ENCODE results near the gene BLM. TPM values are rescaled to one million over a fixed set of nuclear protein-coding genes. Genes with fewer than 3 reads are reported as not detected.

The BLM gene
- total and polyA plus RNA-seq, 10 of the 15 experiments (the other 5 are each of a cell fraction or from before 2014, with no cell fraction given), result 23.0 to 68.4 (median 43.9) TPM

DNA sequence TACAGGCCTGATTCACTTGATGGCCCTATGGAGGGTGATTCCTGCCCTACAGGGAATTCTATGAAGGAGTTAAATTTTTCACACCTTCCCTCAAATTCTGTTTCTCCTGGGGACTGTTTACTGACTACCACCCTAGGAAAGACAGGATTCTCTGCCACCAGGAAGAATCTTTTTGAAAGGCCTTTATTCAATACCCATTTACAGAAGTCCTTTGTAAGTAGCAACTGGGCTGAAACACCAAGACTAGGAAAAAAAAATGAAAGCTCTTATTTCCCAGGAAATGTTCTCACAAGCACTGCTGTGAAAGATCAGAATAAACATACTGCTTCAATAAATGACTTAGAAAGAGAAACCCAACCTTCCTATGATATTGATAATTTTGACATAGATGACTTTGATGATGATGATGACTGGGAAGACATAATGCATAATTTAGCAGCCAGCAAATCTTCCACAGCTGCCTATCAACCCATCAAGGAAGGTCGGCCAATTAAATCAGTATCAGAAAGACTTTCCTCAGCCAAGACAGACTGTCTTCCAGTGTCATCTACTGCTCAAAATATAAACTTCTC lies 43.6 kb downstream of the BLM start:
- Histone ChIP-seq H3K27me3 (replicated peaks in 1 of 2; ENCODE audit: control insufficient read depth in 2 of 2, insufficient read depth in 2 of 2, low read length in 1 of 2) (no peaks in the 10 kb centered on the region), H3K36me3 (ENCODE audit: control insufficient read depth in 2 of 2, insufficient read depth in 2 of 2, low read length in 1 of 2) (peaks cover 5 to 31% of the 10 kb centered on the region in 2 experiments), H3K9ac (ENCODE audit: control insufficient read depth, insufficient read depth, low read length) (no peak overlapping the region), H4K20me1 (ENCODE audit: control insufficient read depth, insufficient read depth) (no peaks in the 10 kb centered on the region), H3K4me2 (ENCODE audit: control insufficient read depth, insufficient read depth) (no peak overlapping the region), H2AFZ (ENCODE audit: control insufficient read depth, low read depth, low read length) (no peak overlapping the region), H3K79me2 (ENCODE audit: control insufficient read depth, insufficient read depth, low read length) (no peaks in the 10 kb centered on the region), H3K9me3 (replicated peaks; ENCODE audit: control insufficient read depth, insufficient read depth, low read length) (no peaks in the 10 kb centered on the region), H3K4me1 (ENCODE audit: control insufficient read depth, insufficient read depth, low read length) (no peaks in the 10 kb centered on the region), H3K27ac (ENCODE audit: control insufficient read depth, insufficient read depth) (no peak overlapping the region), H3K4me3 (no peak overlapping the region)
- POLR2A ChIA-PET, result interaction anchor here (0.5 kb wide), 1 partner anchor 286 kb away, joined by 9 read pairs; no protein-coding TSS in a partner anchor
- intact Hi-C loops (cut with micrococcal nuclease; ENCODE audit: unreplicated experiment), result loop anchor here (5.0 kb wide), 1 partner anchor 443 kb away; no protein-coding TSS in a partner anchor
- RAD21 ChIA-PET (ENCODE audit: unreplicated experiment), result no interaction called here
- in situ Hi-C loops (cut with MboI), result no loop called here
- FAIRE-seq (no peak), DNase-seq (ENCODE audit: low read depth, low spot score) (no peak), ATAC-seq (no peak)
- SMC1A ChIA-PET (ENCODE audit: uncharacterized antibody, unreplicated experiment), result interaction anchor here (1.5 kb wide), 1 partner anchor 126 kb away, joined by 5 read pairs; no protein-coding TSS in a partner anchor
- CTCF ChIA-PET, result no interaction called here
- TSS peak; percentile 37 for BruUV-seq (replicated peaks)
- 95% methylated on average over 1 of the region's 1 CpG for WGBS (ENCODE audit: insufficient coverage, insufficient replicate concordance, low lambda C conversion rate, missing lambda C conversion rate)
- TF ChIP-seq SMC3 (IDR thresholded peaks at IDR 0.05; ENCODE audit: borderline replicate concordance, low read length) (no peak), BCLAF1 (IDR thresholded peaks at IDR 0.05) (no peak), CTCF (IDR thresholded peaks at IDR 0.05 in 2 of 3, conservative IDR thresholded peaks at IDR 0.05 in 1 of 3; ENCODE audit: control insufficient read depth in 2 of 3, extremely low read depth in 1 of 3, insufficient read depth in 1 of 3, low read depth in 3 of 3, low read length in 3 of 3) (no peak), BCL11A (IDR thresholded peaks at IDR 0.05; ENCODE audit: low read depth, low read length) (no peak), SIX5 (IDR thresholded peaks at IDR 0.05; ENCODE audit: low read depth, low read length, severe bottlenecking) (no peak), ZBTB4 (CRISPR knock-in tag; IDR thresholded peaks at IDR 0.05) (no peak), YY1 (IDR thresholded peaks at IDR 0.05; ENCODE audit: low read depth, low read length) (no peak), BRCA1 (IDR thresholded peaks at IDR 0.05; ENCODE audit: low read depth, low read length) (no peak), CEBPB (IDR thresholded peaks at IDR 0.05; ENCODE audit: borderline replicate concordance in 1 of 2, low read depth in 2 of 2, low read length in 2 of 2) (no peak), ESRRA (IDR thresholded peaks at IDR 0.05; ENCODE audit: low read length) (no peak), IRF4 (IDR thresholded peaks at IDR 0.05; ENCODE audit: low read depth, low read length) (no peak), MXI1 (IDR thresholded peaks at IDR 0.05; ENCODE audit: low read depth, low read length) (no peak), MTA3 (IDR thresholded peaks at IDR 0.05; ENCODE audit: borderline replicate concordance, low read length) (no peak), ZBTB33 (IDR thresholded peaks at IDR 0.05) (no peak)

All from GM12878 (cell line).